ENCODE data around the gene RHOJ.
A peak's percentile ranks its signal among the peaks of the same experiment; 100 is the strongest.

RHOJ gene

DNA sequence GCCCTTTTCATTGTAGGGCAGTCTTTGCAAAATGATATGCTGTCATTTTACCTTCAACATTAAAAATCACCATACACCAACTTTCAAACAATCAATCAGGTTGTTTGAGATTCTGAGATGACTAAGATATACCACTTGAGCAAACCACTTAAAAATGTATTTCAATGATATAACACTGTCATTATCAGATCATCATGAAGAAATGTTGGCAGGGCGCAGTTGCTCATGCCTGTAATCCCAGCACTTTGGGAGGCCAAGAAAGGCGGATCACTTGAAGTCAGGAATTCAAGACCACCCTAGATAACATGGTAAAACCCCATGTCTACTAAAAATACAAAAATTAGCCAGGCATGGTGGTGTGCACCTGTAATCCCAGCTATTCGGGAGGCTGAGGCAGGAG, 13.0 kb upstream of the RHOJ start:
- no peak for DNase-seq (ENCODE audit: low read depth)
- TF ChIP-seq, protein P1, sequence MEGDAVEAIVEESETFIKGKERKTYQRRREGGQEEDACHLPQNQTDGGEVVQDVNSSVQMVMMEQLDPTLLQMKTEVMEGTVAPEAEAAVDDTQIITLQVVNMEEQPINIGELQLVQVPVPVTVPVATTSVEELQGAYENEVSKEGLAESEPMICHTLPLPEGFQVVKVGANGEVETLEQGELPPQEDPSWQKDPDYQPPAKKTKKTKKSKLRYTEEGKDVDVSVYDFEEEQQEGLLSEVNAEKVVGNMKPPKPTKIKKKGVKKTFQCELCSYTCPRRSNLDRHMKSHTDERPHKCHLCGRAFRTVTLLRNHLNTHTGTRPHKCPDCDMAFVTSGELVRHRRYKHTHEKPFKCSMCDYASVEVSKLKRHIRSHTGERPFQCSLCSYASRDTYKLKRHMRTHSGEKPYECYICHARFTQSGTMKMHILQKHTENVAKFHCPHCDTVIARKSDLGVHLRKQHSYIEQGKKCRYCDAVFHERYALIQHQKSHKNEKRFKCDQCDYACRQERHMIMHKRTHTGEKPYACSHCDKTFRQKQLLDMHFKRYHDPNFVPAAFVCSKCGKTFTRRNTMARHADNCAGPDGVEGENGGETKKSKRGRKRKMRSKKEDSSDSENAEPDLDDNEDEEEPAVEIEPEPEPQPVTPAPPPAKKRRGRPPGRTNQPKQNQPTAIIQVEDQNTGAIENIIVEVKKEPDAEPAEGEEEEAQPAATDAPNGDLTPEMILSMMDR (IDR thresholded peaks at IDR 0.05; ENCODE audit: insufficient read depth, low read depth, low read length, missing control alignments): no peak
- no peak overlapping the region for H3K4me3 ChIP-seq (ENCODE audit: low read length)

DNA sequence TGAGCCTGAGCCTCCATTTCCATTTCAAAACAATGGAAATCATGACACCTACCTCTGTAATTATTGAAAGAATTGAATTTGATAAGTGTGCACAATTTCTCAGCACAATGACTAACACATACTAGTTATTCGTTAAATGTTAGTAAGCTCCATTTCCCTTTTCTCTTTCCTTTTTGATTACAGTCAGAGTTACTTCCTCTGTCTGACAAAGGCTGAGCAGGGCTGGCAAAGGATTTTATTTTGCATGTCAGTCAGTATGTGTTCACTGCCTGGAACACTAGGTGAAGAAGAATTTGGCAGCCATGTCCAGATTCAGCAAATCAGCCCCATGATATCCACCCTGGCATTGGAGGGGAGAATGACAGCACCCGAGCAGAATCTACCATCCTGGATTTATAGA, 12.2 kb upstream of the RHOJ start:
- TF ChIP-seq, protein P1 (IDR thresholded peaks at IDR 0.05; ENCODE audit: insufficient read depth, low read depth, low read length, missing control alignments): no peak
- no peak overlapping the region for H3K4me3 ChIP-seq (ENCODE audit: low read length)
- DNase-seq (ENCODE audit: low read depth): peak; percentile 82

DNA sequence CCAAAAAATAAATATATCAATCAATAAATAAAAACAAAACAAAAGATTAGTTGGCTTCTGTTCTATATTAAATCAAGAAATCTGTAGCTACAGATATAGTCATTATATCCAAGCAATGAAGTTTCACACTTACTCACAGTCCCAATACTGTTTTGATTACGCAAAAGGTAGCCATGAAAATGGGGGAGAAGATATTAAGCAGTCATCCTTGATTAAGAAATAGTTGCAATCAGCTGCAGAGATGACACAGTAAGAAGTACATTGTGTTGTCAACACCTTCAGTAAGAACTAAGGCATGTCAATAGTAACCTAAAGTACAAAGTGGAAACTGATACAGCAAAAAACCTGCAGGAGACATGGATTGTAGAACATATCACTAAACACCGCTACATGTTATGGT, 11.0 kb upstream of the RHOJ start:
- TF ChIP-seq, protein P1 (IDR thresholded peaks at IDR 0.05; ENCODE audit: insufficient read depth, low read depth, low read length, missing control alignments): no peak
- peak; percentile 94 for DNase-seq (ENCODE audit: low read depth)
- H3K4me3 ChIP-seq (ENCODE audit: low read length): no peak overlapping the region

DNA sequence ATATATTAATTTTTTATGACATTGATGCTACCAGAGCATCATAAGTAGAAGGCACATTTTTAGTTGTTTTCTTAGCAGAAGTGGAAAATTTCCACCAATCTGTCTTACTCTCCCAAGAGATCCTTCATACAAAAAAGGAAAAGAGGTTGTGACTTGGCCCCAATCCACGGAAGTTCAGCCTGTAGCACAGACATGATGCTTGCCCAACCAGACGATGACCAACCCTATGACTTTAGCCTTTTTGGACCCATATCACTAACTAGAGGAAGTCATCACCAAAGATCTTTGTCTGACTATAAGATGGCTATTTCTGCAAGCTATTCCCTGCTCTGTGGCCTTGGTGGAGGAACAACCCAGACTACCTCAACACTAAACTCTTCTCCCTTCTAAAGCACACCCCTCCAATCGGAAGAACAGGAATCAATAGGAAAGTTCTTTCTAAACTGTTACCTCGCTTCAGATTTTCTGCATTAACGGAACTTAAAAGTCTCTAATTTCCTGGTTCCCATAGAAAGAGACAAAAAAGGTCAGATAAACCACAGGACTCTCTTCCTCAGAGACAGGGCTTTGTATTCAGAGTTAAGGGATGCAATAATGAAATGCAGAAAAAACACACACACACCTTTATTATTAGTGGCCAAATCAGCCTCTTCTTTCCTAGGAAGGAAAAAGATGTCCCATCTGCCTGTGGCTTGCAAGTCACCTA, 4.1 kb upstream of the RHOJ start:
- DNase-seq (ENCODE audit: low read depth): no peak
- no peak overlapping the region for H3K4me3 ChIP-seq (ENCODE audit: low read length)

DNA sequence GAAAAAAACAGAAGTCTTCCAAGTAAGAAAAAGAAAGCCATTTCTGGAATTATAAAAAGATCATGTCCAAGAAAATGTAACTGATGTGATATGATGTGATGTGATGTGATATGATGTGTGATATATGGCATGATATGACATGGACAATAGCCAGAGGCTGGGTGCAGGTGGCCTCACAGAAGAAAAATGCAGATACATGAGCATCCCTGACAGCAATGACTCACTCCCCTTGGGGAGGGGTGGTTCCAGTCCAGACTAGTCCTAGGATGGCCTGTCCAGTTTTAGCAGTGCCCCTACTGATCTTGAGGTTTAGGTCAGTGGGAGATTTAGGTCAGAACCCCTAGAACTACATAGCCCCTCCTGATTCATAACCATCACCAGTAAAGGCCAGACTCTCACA, 3.5 kb upstream of the RHOJ start:
- TF ChIP-seq, protein P1 (IDR thresholded peaks at IDR 0.05; ENCODE audit: insufficient read depth, low read depth, low read length, missing control alignments): no peak
- no peak overlapping the region for H3K4me3 ChIP-seq (ENCODE audit: low read length)
- DNase-seq (ENCODE audit: low read depth): peak; percentile 93

More for the DNA sequence above, 4.1 kb upstream of the RHOJ start:
- TF ChIP-seq, protein P1 (IDR thresholded peaks at IDR 0.05; ENCODE audit: insufficient read depth, low read depth, low read length, missing control alignments): no peak

DNA sequence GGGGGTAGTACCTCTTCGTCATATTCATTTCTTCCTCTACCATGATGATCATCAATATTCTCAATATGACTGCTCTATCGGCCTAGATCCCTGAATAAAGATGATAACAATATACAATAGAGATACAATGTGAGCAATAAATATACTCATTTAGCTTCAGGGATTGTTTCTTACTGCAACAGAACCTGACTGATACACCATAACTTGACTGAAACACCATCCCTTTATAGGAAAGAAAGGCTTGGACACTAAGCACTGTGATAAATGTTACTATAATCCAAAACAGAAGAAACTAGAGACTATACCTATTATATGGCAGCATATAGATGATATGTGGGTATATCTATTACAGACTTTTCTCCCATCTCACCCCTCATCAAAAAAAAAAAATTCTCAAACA, 1.2 kb upstream of the RHOJ start:
- TF ChIP-seq, protein P1 (IDR thresholded peaks at IDR 0.05; ENCODE audit: insufficient read depth, low read depth, low read length, missing control alignments): no peak
- H3K4me3 ChIP-seq (ENCODE audit: low read length): no peak overlapping the region
- no peak for DNase-seq (ENCODE audit: low read depth)

Measured in epithelial cell of esophagus (primary cell).